PC-9 (cell line): Measurements from ENCODE around the gene SLC7A4. TPM values are rescaled to one million over a fixed set of nuclear protein-coding genes. Genes with fewer than 3 reads are reported as not detected.

Experiments used
- BruUV-seq: library from RNA; stranded (reverse); fragments of 400-500 nt; replicated peaks from 2 replicates; lab custom pipeline; 2021; lab: Mats Ljungman, UMichigan
- CTCF ChIA-PET: fragments of 300-600 bp; sonication (Branson Sonifier 250); formaldehyde crosslinking; loops from one replicate; lab custom pipeline; 2022; ENCODE audit warnings: antibody characterized with exemption; lab: Charles Lee
- POLR2A ChIA-PET: fragments of 300-600 bp; sonication (Branson Sonifier 250); formaldehyde crosslinking; loops from one replicate; lab custom pipeline; 2022; ENCODE audit warnings: antibody characterized with exemption; ENCODE audit not compliant: unreplicated experiment; lab: Charles Lee
- DNase-seq, 2 experiments: peaks; one replicate each; pipeline versions ENCODE4 v3.0.0 to v3.0.0-alpha.2; 2015 to 2022; ENCODE audit warnings: mixed read lengths in 1 of 2
- H2AFZ ChIP-seq: fragments of 200-600 bp; sonication (generic); 2 replicates; pipeline ENCODE4 v1.8.1; 2017; ENCODE audit warnings: antibody characterized with exemption
- H3F3A ChIP-seq: fragments of 200-600 bp; sonication (generic); 2 replicates; pipeline ENCODE4 v1.8.1; 2017; ENCODE audit warnings: antibody characterized with exemption, mild to moderate bottlenecking, low read depth; ENCODE audit not compliant: insufficient read depth
- H3K27ac ChIP-seq: fragments of 200-600 bp; sonication (generic); 2 replicates; pipeline ENCODE4 v1.6.1; 2016; ENCODE audit warnings: mixed run types
- H3K27me3 ChIP-seq: fragments of 200-600 bp; sonication (generic); 2 replicates; pipeline ENCODE4 v1.6.1; 2016; ENCODE audit warnings: low read depth, mixed run types; ENCODE audit not compliant: insufficient read depth
- H3K36me3 ChIP-seq: fragments of 200-600 bp; sonication (generic); 2 replicates; pipeline ENCODE4 v1.6.1; 2016; ENCODE audit warnings: low read depth, mixed run types
- H3K4me1 ChIP-seq: fragments of 200-600 bp; sonication (generic); replicated peaks from 2 replicates; pipeline ENCODE4 v1.6.1; 2016; ENCODE audit warnings: mixed run types; ENCODE audit not compliant: insufficient read depth
- H3K4me2 ChIP-seq: fragments of 200-600 bp; sonication (generic); 2 replicates; pipeline ENCODE4 v1.6.1; 2017; ENCODE audit warnings: mixed run types
- H3K4me3 ChIP-seq: fragments of 200-600 bp; sonication (generic); 2 replicates; pipeline ENCODE4 v1.6.1; 2016; ENCODE audit warnings: mixed run types
- H3K79me2 ChIP-seq: fragments of 200-600 bp; sonication (generic); 2 replicates; pipeline ENCODE4 v1.6.1; 2017; ENCODE audit warnings: low read depth, mixed run types
- H3K9me2 ChIP-seq: fragments of 200-600 bp; sonication (generic); 2 replicates; pipeline ENCODE4 v1.8.1; 2017; ENCODE audit warnings: mild to moderate bottlenecking; ENCODE audit not compliant: insufficient read depth
- H3K9me3 ChIP-seq: fragments of 200-600 bp; sonication (generic); 2 replicates; pipeline ENCODE4 v1.8.1; 2016; ENCODE audit warnings: low read depth; ENCODE audit not compliant: insufficient read depth
- H4K20me1 ChIP-seq: fragments of 200-600 bp; sonication (generic); 2 replicates; pipeline ENCODE4 v1.8.1; 2017; ENCODE audit not compliant: insufficient read depth
- EZH2 ChIP-seq: fragments of 200-600 bp; sonication (generic); IDR thresholded peaks from 2 replicates; pipeline ENCODE4 v1.8.0; 2017; ENCODE audit warnings: antibody characterized with exemption, low read depth
- intact Hi-C: fragments of 100-400 bp; cut with micrococcal nuclease; formaldehyde crosslinking; loops from one replicate; pipeline ENCODE4 v1.10.0; 2022; ENCODE audit not compliant: unreplicated experiment
- total RNA-seq: library from RNA; stranded (reverse); gene quantifications from 2 replicates; pipeline ENCODE4 v1.2.3, GENCODE V29; 2021
- TF ChIP-seq, protein P1 (sequence below): fragments of 200-600 bp; sonication (generic); conservative IDR thresholded peaks from 2 replicates; pipeline ENCODE4 v1.6.1; 2017; ENCODE audit warnings: mixed run types, antibody characterized with exemption, mild to moderate bottlenecking, moderate library complexity

The SLC7A4 gene
- total RNA-seq, 1 experiment from 2014 or later: not detected

DNA sequence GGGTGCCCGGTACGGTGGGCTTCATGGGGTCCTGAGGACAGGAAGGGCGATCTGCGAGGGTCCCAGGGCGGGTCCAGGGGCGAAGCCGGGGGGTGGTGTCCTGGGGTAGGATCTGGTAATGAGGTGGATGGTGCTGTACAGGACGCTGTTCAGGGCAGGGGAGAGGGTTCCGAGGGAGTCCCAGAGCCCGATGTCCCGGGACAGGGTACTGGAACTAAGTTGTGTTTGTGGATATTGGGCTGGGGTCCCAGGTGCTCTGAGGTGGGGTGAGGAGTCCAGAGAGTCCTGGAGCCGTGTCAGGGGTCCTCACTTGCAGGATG, 49.8 kb downstream of the SLC7A4 start:
- DNase-seq: no peak
- Histone ChIP-seq H3F3A (no peaks in the 10 kb centered on the region), H3K4me3 (peak overlapping the region; percentile 63), H3K9me3 (peaks cover 5% of the 10 kb centered on the region; the same call in 1 of the 2 replicates), H3K4me2 (peak overlapping the region; percentile 88), H3K79me2 (no peaks in the 10 kb centered on the region), H3K4me1 (peaks cover 8% of the 10 kb centered on the region; the same call in 1 of the 2 replicates), H3K27ac (no peak overlapping the region), H4K20me1 (no peaks in the 10 kb centered on the region), H3K9me2 (no peaks in the 10 kb centered on the region), H3K27me3 (no peaks in the 10 kb centered on the region), H2AFZ (peak overlapping the region; percentile 89), H3K36me3 (no peaks in the 10 kb centered on the region)
- TF ChIP-seq, protein P1, sequence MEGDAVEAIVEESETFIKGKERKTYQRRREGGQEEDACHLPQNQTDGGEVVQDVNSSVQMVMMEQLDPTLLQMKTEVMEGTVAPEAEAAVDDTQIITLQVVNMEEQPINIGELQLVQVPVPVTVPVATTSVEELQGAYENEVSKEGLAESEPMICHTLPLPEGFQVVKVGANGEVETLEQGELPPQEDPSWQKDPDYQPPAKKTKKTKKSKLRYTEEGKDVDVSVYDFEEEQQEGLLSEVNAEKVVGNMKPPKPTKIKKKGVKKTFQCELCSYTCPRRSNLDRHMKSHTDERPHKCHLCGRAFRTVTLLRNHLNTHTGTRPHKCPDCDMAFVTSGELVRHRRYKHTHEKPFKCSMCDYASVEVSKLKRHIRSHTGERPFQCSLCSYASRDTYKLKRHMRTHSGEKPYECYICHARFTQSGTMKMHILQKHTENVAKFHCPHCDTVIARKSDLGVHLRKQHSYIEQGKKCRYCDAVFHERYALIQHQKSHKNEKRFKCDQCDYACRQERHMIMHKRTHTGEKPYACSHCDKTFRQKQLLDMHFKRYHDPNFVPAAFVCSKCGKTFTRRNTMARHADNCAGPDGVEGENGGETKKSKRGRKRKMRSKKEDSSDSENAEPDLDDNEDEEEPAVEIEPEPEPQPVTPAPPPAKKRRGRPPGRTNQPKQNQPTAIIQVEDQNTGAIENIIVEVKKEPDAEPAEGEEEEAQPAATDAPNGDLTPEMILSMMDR: no peak
- no peak for TF ChIP-seq EZH2
- no TSS peak for BruUV-seq
- intact Hi-C loops: loop anchor here (1.0 kb wide), 1 partner anchor 20 kb away; the partner anchor contains the start of gene THAP7
- ChIA-PET POLR2A (no interaction called here), CTCF (interaction anchor here (0.8 to 0.9 kb wide), 3 partner anchors 23 to 205 kb away, joined by 3 to 5 read pairs (median 4); no protein-coding TSS in a partner anchor)

DNA sequence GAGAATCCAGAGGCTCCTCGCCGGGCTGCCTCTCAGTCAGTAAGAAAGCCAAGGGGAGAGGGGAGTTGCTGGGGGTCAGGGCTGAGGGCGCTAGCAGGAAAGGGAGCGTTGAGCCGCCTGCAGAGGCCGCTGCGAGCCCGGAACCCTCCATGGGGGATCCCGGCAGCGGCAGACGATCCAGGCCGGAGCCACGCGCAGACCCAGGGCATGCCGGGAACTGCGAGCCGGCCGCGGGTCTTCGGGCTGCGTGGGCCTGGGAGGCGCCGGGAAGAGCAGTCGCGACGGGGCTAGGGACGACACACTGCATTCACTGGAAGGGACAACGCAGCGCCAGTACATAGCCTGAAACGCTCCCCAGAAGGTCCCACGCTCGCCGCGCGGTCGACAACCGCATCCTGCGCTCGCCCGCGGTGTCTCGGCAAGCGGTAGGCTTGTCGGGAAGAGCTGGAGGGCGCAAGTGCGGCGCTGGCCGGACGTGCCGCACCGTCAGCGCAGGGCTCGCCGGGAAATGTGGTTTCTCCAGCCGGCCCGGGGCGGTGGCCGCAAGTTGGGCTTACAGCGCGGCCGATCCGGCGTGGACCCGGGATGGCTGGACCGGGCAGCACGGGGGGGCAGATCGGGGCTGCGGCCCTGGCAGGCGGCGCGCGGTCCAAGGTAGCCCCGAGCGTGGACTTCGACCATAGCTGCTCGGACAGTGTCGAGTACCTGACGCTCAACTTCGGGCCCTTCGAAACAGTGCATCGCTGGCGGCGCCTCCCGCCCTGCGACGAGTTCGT, 50.4 kb downstream of the SLC7A4 start, which contains the start of gene LZTR1:
TSS of gene LZTR1 (plus strand) at position 511 of the 776 bp plus-strand sequence. CDS start at position 586, 75 bp downstream.
- H2AFZ ChIP-seq: peak within 1 kb of the TSS; percentile 89
- BruUV-seq: TSS peak; percentile 88

More for the DNA sequence above, 50.4 kb downstream of the SLC7A4 start, which contains the start of gene LZTR1:
- intact Hi-C loops: loop anchor here (1.0 kb wide), 1 partner anchor 20 kb away; the partner anchor contains the start of gene THAP7
- Histone ChIP-seq H3K4me1 (peaks cover 8% of the 10 kb centered on the region; the same call in 1 of the 2 replicates), H3K27ac (0 out of 2 replicates have a peak within 1 kb of the TSS, but pooled peaks have one; percentile 26), H4K20me1 (no peaks in the 10 kb centered on the region), H3K9me2 (no peaks in the 10 kb centered on the region), H3K79me2 (no peaks in the 10 kb centered on the region), H3F3A (no peaks in the 10 kb centered on the region), H3K4me3 (peak within 1 kb of the TSS; percentile 63), H3K36me3 (no peaks in the 10 kb centered on the region), H3K4me2 (peak within 1 kb of the TSS; percentile 88), H3K9me3 (peaks cover 5% of the 10 kb centered on the region; the same call in 1 of the 2 replicates), H3K27me3 (no peaks in the 10 kb centered on the region)
- POLR2A ChIA-PET: no interaction called here
- DNase-seq: peak; percentile 50 to 63
- TF ChIP-seq, protein P1: peak; percentile 56; the same call in 1 of the 2 replicates
- no peak for TF ChIP-seq EZH2
- CTCF ChIA-PET: interaction anchor here (0.8 to 0.9 kb wide), 3 partner anchors 23 to 205 kb away, joined by 3 to 5 read pairs (median 4); no protein-coding TSS in a partner anchor
